Type B pancreatic cell (in vitro differentiated cells): ENCODE results near the gene ZG16. TPM values are rescaled to one million over a fixed set of nuclear protein-coding genes. Genes with fewer than 3 reads are reported as not detected.

Experiments used
- DNase-seq: peaks from one replicate; pipeline ENCODE4 v3.0.0; 2021; ENCODE audit warnings: mixed read lengths; ENCODE audit not compliant: unreplicated experiment; ENCODE audit errors: extremely low spot score
- H3K27ac Mint-ChIP-seq: 2 replicates; pipeline ENCODE4 v1.8.0; 2021; ENCODE audit warnings: mild to moderate bottlenecking, mixed read lengths
- H3K27me3 Mint-ChIP-seq: 2 replicates; pipeline ENCODE4 v1.8.0; 2021; ENCODE audit warnings: mixed read lengths
- H3K36me3 Mint-ChIP-seq: 2 replicates; pipeline ENCODE4 v1.8.0; 2021; ENCODE audit warnings: mixed read lengths
- H3K4me1 Mint-ChIP-seq: one replicate; pipeline ENCODE4 v1.8.0; 2021; ENCODE audit warnings: mixed read lengths; ENCODE audit not compliant: unreplicated experiment
- H3K4me3 Mint-ChIP-seq: 2 replicates; pipeline ENCODE4 v1.8.0; 2021; ENCODE audit warnings: mild to moderate bottlenecking, mixed read lengths
- H3K9me3 Mint-ChIP-seq: 2 replicates; pipeline ENCODE4 v1.8.0; 2021; ENCODE audit warnings: mixed read lengths
- total RNA-seq: library from RNA; stranded (reverse); gene quantifications from 2 replicates; pipeline ENCODE4 v1.2.1, GENCODE V29; 2021; ENCODE audit warnings: low replicate concordance
- TF ChIP-seq, protein P1 (sequence below): fragments of 200-600 bp; sonication (generic); conservative IDR thresholded peaks from 2 replicates; pipeline ENCODE4 v1.5.0; 2021; ENCODE audit warnings: antibody characterized with exemption, mild to moderate bottlenecking

ZG16 gene
- total RNA-seq, 1 donor from 2014 or later = 0.85 TPM

- H3K36me3 Mint-ChIP-seq = peaks cover 5% of the 10 kb centered on the region
- TF ChIP-seq, protein P1, sequence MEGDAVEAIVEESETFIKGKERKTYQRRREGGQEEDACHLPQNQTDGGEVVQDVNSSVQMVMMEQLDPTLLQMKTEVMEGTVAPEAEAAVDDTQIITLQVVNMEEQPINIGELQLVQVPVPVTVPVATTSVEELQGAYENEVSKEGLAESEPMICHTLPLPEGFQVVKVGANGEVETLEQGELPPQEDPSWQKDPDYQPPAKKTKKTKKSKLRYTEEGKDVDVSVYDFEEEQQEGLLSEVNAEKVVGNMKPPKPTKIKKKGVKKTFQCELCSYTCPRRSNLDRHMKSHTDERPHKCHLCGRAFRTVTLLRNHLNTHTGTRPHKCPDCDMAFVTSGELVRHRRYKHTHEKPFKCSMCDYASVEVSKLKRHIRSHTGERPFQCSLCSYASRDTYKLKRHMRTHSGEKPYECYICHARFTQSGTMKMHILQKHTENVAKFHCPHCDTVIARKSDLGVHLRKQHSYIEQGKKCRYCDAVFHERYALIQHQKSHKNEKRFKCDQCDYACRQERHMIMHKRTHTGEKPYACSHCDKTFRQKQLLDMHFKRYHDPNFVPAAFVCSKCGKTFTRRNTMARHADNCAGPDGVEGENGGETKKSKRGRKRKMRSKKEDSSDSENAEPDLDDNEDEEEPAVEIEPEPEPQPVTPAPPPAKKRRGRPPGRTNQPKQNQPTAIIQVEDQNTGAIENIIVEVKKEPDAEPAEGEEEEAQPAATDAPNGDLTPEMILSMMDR = no peak
- H3K9me3 Mint-ChIP-seq = no peaks in the 10 kb centered on the region
- H3K27ac Mint-ChIP-seq = peak overlapping the region; percentile 86
- DNase-seq = no peak
- peak overlapping the region; percentile 88 for H3K4me3 Mint-ChIP-seq
- H3K27me3 Mint-ChIP-seq = peaks cover under 1% of the 10 kb centered on the region
- H3K4me1 Mint-ChIP-seq = peaks cover 36% of the 10 kb centered on the region
These were observed 42.9 kb downstream of the ZG16 start for GRCh38 chr16:29820730-29821642.

DNA sequence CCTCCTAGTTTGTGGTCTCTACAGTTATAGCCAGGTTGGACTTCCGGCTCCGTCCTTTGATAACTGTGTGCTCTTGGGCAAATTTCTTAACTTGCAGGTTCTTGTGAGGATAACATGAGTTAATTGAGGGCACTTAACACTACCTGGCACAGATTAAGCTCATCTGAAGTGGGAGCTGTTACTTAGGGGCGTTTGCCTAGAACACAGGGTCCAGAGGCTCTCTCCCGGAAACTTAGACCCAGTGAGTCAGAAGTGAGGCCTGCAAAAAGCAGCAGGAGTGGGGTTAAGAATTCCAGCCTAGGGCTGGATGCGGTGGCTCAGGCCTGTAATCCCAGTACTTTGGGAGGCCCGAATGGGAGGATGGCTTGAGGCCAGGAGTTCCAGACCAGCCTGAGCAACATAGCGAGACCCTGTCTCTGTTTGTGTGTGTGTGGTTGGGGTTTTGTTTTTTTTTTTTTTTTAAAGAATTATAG lies 43.6 kb downstream of the ZG16 start:
- peaks cover 35% of the 10 kb centered on the region for H3K4me1 Mint-ChIP-seq
- peak overlapping the region; percentile 88 for H3K4me3 Mint-ChIP-seq
- H3K9me3 Mint-ChIP-seq = no peaks in the 10 kb centered on the region
- H3K27me3 Mint-ChIP-seq = no peaks in the 10 kb centered on the region
- H3K36me3 Mint-ChIP-seq = peaks cover 3% of the 10 kb centered on the region
- DNase-seq = no peak
- TF ChIP-seq, protein P1 = no peak
- peak overlapping the region; percentile 47 for H3K27ac Mint-ChIP-seq

DNA sequence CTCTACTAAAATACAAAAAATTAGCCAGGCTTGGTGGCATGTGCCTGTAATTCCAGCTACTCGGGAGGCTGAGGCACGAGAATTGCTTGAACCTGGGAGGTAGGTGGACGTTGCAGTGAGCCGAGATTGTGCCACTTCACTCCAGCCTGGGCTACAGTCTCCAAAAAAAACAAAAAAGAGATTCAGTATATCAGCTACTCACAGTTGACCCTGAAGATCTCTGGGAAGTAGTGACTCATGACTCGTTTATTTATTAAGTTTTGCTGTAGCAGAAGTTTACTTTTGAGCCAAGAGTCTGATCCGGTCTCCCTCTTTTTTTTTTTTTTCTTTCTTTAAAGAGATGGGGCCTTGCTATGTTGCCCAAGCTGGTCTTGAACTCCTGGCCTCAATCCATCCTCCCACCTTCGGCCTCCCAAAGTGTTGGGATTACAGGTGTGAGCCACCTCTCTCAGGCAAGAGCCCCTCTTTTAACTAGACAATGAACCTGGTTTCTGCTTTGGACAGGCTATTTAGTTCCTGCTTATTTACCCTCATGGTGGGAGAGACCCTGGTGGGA lies 46.6 kb downstream of the ZG16 start:
- DNase-seq = no peak
- no peaks in the 10 kb centered on the region for H3K9me3 Mint-ChIP-seq
- peaks cover 20% of the 10 kb centered on the region for H3K4me1 Mint-ChIP-seq
- no peaks in the 10 kb centered on the region for H3K27me3 Mint-ChIP-seq
- TF ChIP-seq, protein P1 = no peak
- peak overlapping the region; percentile 66 for H3K27ac Mint-ChIP-seq
- H3K4me3 Mint-ChIP-seq = no peak overlapping the region
- no peaks in the 10 kb centered on the region for H3K36me3 Mint-ChIP-seq

- DNase-seq = no peak
- no peaks in the 10 kb centered on the region for H3K27me3 Mint-ChIP-seq
- H3K4me3 Mint-ChIP-seq = no peak overlapping the region
- H3K27ac Mint-ChIP-seq = peak overlapping the region; percentile 66
- H3K4me1 Mint-ChIP-seq = peaks cover 15% of the 10 kb centered on the region
- H3K9me3 Mint-ChIP-seq = no peaks in the 10 kb centered on the region
- no peaks in the 10 kb centered on the region for H3K36me3 Mint-ChIP-seq
- TF ChIP-seq, protein P1 = no peak
These were observed 47.3 kb downstream of the ZG16 start for GRCh38 chr16:29825145-29826044.

- TF ChIP-seq, protein P1 = no peak
- H3K36me3 Mint-ChIP-seq = no peaks in the 10 kb centered on the region
- H3K4me3 Mint-ChIP-seq = no peak overlapping the region
- H3K27ac Mint-ChIP-seq = no peak overlapping the region
- no peak for DNase-seq
- peaks cover 10% of the 10 kb centered on the region for H3K4me1 Mint-ChIP-seq
- H3K27me3 Mint-ChIP-seq = no peaks in the 10 kb centered on the region
- no peaks in the 10 kb centered on the region for H3K9me3 Mint-ChIP-seq
These were observed 48.3 kb downstream of the ZG16 start for GRCh38 chr16:29826342-29826695.
